ENCODE data around the gene ARL14EPL.

DNA sequence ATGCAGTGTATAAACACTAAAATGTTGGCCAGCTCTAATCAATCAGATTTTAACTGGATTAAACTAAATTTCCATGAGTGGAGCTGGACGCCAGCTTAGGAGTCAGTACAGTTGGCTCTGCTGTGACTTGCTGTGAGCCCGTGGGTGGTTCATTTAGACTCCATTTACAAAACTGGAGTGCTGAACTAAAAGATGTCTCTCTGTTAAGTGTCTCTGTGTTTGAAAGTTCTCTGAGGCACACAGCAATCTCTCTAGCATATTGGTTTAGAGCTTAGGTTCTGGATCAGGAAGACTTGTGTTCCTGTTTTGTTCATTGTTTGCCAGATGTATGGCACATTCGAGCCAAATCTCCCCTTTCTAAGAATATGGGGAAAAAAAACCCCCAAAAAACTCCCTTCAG lies 28.0 kb upstream of the ARL14EPL start:
- no peak for TF ChIP-seq POLR2A (IDR thresholded peaks at IDR 0.05)
- TF ChIP-seq, protein P1, sequence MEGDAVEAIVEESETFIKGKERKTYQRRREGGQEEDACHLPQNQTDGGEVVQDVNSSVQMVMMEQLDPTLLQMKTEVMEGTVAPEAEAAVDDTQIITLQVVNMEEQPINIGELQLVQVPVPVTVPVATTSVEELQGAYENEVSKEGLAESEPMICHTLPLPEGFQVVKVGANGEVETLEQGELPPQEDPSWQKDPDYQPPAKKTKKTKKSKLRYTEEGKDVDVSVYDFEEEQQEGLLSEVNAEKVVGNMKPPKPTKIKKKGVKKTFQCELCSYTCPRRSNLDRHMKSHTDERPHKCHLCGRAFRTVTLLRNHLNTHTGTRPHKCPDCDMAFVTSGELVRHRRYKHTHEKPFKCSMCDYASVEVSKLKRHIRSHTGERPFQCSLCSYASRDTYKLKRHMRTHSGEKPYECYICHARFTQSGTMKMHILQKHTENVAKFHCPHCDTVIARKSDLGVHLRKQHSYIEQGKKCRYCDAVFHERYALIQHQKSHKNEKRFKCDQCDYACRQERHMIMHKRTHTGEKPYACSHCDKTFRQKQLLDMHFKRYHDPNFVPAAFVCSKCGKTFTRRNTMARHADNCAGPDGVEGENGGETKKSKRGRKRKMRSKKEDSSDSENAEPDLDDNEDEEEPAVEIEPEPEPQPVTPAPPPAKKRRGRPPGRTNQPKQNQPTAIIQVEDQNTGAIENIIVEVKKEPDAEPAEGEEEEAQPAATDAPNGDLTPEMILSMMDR (IDR thresholded peaks at IDR 0.05), result no peak

Measured in lower leg skin (tissue), 3 donors.